Measurements from ENCODE around the gene TRAPPC3. TPM values are rescaled to one million over a fixed set of nuclear protein-coding genes. Genes with fewer than 3 reads are reported as not detected.
A peak's percentile ranks its signal among the peaks of the same experiment; 100 is the strongest.

The TRAPPC3 gene
- total and polyA plus RNA-seq, 9 of the 15 experiments (the other 6 are each of a cell fraction or from before 2014, with no cell fraction given) = 20.6 to 141 (median 112) TPM

- TF ChIP-seq, protein P1, sequence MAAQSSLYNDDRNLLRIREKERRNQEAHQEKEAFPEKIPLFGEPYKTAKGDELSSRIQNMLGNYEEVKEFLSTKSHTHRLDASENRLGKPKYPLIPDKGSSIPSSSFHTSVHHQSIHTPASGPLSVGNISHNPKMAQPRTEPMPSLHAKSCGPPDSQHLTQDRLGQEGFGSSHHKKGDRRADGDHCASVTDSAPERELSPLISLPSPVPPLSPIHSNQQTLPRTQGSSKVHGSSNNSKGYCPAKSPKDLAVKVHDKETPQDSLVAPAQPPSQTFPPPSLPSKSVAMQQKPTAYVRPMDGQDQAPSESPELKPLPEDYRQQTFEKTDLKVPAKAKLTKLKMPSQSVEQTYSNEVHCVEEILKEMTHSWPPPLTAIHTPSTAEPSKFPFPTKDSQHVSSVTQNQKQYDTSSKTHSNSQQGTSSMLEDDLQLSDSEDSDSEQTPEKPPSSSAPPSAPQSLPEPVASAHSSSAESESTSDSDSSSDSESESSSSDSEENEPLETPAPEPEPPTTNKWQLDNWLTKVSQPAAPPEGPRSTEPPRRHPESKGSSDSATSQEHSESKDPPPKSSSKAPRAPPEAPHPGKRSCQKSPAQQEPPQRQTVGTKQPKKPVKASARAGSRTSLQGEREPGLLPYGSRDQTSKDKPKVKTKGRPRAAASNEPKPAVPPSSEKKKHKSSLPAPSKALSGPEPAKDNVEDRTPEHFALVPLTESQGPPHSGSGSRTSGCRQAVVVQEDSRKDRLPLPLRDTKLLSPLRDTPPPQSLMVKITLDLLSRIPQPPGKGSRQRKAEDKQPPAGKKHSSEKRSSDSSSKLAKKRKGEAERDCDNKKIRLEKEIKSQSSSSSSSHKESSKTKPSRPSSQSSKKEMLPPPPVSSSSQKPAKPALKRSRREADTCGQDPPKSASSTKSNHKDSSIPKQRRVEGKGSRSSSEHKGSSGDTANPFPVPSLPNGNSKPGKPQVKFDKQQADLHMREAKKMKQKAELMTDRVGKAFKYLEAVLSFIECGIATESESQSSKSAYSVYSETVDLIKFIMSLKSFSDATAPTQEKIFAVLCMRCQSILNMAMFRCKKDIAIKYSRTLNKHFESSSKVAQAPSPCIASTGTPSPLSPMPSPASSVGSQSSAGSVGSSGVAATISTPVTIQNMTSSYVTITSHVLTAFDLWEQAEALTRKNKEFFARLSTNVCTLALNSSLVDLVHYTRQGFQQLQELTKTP (IDR thresholded peaks at IDR 0.05; ENCODE audit: low read depth in 1 of 2, partially characterized antibody in 2 of 2) = no peak
- TF ChIP-seq CTBP1 (IDR thresholded peaks at IDR 0.05; ENCODE audit: borderline replicate concordance) (no peak), HDGF (IDR thresholded peaks at IDR 0.05) (0 out of 2 replicates have a peak, but pooled peaks have one; percentile 22), SIX5 (IDR thresholded peaks at IDR 0.05; ENCODE audit: borderline replicate concordance in 1 of 2, insufficient read depth in 1 of 2, low read depth in 1 of 2, low read length in 2 of 2) (no peak), ZHX1 (conservative IDR thresholded peaks at IDR 0.05; ENCODE audit: low read length) (no peak), NR1H2 (CRISPR knock-in tag; IDR thresholded peaks at IDR 0.05) (no peak), PCBP2 (IDR thresholded peaks at IDR 0.05; ENCODE audit: low read depth, low read length, poor library complexity, severe bottlenecking) (no peak), HMG20B (CRISPR knock-in tag; IDR thresholded peaks at IDR 0.05) (no peak), GABPB2 (CRISPR knock-in tag; conservative IDR thresholded peaks at IDR 0.05) (no peak), BMI1 (IDR thresholded peaks at IDR 0.05; ENCODE audit: low read length) (no peak)
- TF ChIP-seq, protein P2, sequence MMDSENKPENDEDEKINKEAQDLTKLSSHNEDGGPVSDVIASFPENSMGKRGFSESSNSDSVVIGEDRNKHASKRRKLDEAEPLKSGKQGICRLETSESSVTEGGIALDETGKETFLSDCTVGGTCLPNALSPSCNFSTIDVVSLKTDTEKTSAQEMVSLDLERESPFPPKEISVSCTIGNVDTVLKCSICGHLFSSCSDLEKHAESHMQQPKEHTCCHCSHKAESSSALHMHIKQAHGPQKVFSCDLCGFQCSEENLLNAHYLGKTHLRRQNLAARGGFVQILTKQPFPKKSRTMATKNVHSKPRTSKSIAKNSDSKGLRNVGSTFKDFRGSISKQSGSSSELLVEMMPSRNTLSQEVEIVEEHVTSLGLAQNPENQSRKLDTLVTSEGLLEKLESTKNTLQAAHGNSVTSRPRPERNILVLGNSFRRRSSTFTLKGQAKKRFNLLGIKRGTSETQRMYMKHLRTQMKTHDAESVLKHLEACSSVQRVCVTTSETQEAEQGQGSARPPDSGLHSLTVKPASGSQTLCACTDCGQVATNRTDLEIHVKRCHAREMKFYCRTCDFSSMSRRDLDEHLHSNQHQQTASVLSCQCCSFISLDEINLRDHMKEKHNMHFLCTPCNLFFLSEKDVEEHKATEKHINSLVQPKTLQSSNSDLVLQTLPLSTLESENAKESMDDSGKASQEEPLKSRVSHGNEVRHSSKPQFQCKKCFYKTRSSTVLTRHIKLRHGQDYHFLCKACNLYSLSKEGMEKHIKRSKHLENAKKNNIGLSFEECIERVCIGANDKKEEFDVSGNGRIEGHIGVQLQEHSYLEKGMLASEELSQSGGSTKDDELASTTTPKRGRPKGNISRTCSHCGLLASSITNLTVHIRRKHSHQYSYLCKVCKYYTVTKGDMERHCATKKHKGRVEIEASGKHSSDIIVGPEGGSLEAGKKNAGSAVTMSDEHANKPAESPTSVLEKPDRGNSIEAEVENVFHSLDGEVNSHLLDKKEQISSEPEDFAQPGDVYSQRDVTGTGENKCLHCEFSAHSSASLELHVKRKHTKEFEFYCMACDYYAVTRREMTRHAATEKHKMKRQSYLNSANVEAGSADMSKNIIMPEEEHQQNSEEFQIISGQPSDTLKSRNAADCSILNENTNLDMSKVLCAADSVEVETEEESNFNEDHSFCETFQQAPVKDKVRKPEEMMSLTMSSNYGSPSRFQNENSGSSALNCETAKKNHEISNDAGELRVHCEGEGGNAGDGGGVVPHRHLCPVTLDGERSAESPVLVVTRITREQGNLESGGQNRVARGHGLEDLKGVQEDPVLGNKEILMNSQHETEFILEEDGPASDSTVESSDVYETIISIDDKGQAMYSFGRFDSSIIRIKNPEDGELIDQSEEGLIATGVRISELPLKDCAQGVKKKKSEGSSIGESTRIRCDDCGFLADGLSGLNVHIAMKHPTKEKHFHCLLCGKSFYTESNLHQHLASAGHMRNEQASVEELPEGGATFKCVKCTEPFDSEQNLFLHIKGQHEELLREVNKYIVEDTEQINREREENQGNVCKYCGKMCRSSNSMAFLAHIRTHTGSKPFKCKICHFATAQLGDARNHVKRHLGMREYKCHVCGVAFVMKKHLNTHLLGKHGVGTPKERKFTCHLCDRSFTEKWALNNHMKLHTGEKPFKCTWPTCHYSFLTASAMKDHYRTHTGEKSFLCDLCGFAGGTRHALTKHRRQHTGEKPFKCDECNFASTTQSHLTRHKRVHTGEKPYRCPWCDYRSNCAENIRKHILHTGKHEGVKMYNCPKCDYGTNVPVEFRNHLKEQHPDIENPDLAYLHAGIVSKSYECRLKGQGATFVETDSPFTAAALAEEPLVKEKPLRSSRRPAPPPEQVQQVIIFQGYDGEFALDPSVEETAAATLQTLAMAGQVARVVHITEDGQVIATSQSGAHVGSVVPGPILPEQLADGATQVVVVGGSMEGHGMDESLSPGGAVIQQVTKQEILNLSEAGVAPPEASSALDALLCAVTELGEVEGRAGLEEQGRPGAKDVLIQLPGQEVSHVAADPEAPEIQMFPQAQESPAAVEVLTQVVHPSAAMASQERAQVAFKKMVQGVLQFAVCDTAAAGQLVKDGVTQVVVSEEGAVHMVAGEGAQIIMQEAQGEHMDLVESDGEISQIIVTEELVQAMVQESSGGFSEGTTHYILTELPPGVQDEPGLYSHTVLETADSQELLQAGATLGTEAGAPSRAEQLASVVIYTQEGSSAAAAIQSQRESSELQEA (IDR thresholded peaks at IDR 0.05; ENCODE audit: low read depth) = no peak
- TF ChIP-seq, protein P3, sequence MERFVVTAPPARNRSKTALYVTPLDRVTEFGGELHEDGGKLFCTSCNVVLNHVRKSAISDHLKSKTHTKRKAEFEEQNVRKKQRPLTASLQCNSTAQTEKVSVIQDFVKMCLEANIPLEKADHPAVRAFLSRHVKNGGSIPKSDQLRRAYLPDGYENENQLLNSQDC (CRISPR knock-in tag; IDR thresholded peaks at IDR 0.05) = no peak
Measured at GRCh38 chr1:36154765-36155407, 5.6 kb upstream of the TRAPPC3 start (continued).

Measured in K562 (cell line).